ENCODE data around the gene GALNT15. TPM values are rescaled to one million over a fixed set of nuclear protein-coding genes. Genes with fewer than 3 reads are reported as not detected.

GALNT15 gene
- total and polyA plus RNA-seq, 2 donors from 2014 or later, result 5.5 to 39.9 TPM

DNA sequence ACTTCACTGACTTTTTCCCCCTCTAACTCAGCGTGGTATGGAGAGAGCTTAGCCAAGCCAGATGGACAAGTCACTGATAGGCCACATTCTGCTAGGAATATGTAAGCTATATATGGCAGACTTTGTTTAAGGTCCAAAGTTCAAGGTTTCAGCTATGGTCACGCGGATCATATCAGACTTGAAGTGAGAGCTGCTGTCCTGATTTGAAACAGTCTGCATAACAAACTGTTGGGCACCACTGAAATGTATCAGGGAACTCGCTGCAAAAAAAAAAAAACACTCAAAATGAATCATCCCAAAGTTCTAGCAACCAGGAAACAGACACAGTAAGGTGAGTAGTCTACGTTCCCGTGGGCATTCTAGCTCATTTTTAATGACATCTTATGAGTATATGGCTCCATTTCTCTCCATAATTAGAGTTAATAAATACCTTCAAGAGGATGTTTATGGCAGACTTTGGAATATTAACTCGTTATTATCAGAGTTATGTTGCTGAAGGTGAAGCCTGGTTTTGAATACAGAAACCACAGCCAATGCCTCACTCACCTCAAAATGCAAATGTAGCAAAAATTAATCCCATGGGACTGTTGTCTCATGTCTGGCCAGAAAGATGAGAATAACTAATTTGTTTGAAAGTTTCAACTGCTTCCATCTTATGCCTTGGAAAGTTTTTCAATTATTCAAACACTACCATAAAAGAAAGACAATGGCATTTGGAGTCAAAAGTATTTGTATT is 77.9 kb downstream of the GALNT15 start:
- intact Hi-C loops (cut with DNase I), result no loop called here
- H3K27ac ChIP-seq (ENCODE audit: low read depth in 2 of 2, low read length in 2 of 2), result no peak overlapping the region

DNA sequence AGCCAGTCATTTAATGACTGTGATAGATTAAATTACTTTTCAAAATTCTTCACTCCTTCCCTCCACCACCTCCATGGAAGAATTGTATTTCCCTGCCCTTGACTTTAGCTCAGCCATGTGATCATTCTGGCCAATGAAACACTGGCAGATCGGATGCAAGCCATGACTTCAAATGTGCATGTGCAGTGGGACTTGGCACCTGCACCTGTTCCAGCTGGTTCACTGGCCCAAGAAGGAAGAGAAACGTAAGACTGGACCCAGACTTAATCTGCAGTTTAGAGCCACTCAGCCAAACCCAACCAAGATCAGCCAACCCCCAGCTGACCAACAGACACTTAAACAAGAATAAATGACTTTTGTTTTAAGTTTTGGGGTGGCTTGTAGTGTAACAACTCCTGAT is 78.5 kb downstream of the GALNT15 start:
- Histone ChIP-seq H3K36me3 (ENCODE audit: control insufficient read depth in 2 of 3, insufficient read depth in 3 of 3, low read length in 3 of 3) (no peaks in the 10 kb centered on the region), H3K4me3 (ENCODE audit: low read length in 3 of 3) (no peak overlapping the region), H3K9me3 (ENCODE audit: control insufficient read depth in 2 of 3, insufficient read depth in 1 of 3, low read length in 3 of 3) (no peaks in the 10 kb centered on the region), H3K27ac (ENCODE audit: low read depth in 2 of 2, low read length in 2 of 2) (no peak overlapping the region), H3K27me3 (ENCODE audit: control insufficient read depth, insufficient read depth, low read length) (no peaks in the 10 kb centered on the region), H3K4me1 (ENCODE audit: control insufficient read depth in 2 of 3, insufficient read depth in 2 of 3, low read depth in 1 of 3, low read length in 3 of 3) (no peaks in the 10 kb centered on the region), H3K9ac (ENCODE audit: low read length in 3 of 3) (no peak overlapping the region)
- TF ChIP-seq CTCF (IDR thresholded peaks at IDR 0.05; ENCODE audit: borderline replicate concordance, extremely low read depth, insufficient read depth), result no peak
- intact Hi-C loops (cut with DNase I), result no loop called here
- no peak for DNase-seq
- FAIRE-seq, result no peak

More for the DNA sequence above, 77.9 kb downstream of the GALNT15 start:
- H3K4me1 ChIP-seq (ENCODE audit: control insufficient read depth in 2 of 3, insufficient read depth in 2 of 3, low read depth in 1 of 3, low read length in 3 of 3), result peaks cover 0 to 1% (median 0%) of the 10 kb centered on the region in 3 donors
- no peaks in the 10 kb centered on the region for H3K27me3 ChIP-seq (ENCODE audit: control insufficient read depth, insufficient read depth, low read length)
- H3K4me3 ChIP-seq (ENCODE audit: low read length in 3 of 3), result no peak overlapping the region
- no peak for FAIRE-seq
- no peak for TF ChIP-seq CTCF (IDR thresholded peaks at IDR 0.05; ENCODE audit: borderline replicate concordance, extremely low read depth, insufficient read depth)
- no peak for DNase-seq
- no peaks in the 10 kb centered on the region for H3K36me3 ChIP-seq (ENCODE audit: control insufficient read depth in 2 of 3, insufficient read depth in 3 of 3, low read length in 3 of 3)
- no peak overlapping the region for H3K9ac ChIP-seq (ENCODE audit: low read length in 3 of 3)
- no peaks in the 10 kb centered on the region for H3K9me3 ChIP-seq (ENCODE audit: control insufficient read depth in 2 of 3, insufficient read depth in 1 of 3, low read length in 3 of 3)

DNA sequence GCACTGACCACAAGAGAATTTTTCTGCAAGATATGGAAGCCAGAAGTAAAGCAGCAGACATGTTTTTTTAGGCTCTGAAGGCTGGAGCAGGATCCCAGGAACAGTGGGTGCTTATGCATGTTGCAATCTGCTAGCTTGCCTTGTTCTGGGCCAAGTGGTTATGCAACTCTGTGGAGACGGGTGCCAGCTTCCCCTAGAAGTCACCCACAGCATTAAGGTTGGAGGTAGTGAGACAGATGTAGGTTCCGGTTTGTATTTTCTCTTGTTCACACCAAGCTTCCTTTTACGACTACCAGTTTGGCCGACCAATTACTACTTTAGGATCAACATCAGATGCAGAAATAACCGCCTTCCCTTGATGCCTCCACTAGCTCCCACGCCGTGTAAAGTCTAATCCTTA is 79.1 kb downstream of the GALNT15 start:
- DNase-seq, result no peak
- Histone ChIP-seq H3K9ac (ENCODE audit: low read length in 3 of 3) (no peak overlapping the region), H3K36me3 (ENCODE audit: control insufficient read depth in 2 of 3, insufficient read depth in 3 of 3, low read length in 3 of 3) (no peaks in the 10 kb centered on the region), H3K4me1 (ENCODE audit: control insufficient read depth in 2 of 3, insufficient read depth in 2 of 3, low read depth in 1 of 3, low read length in 3 of 3) (no peaks in the 10 kb centered on the region), H3K27ac (ENCODE audit: low read depth in 2 of 2, low read length in 2 of 2) (no peak overlapping the region), H3K9me3 (ENCODE audit: control insufficient read depth in 2 of 3, insufficient read depth in 1 of 3, low read length in 3 of 3) (no peaks in the 10 kb centered on the region), H3K4me3 (ENCODE audit: low read length in 3 of 3) (no peak overlapping the region), H3K27me3 (ENCODE audit: control insufficient read depth, insufficient read depth, low read length) (no peaks in the 10 kb centered on the region)
- TF ChIP-seq CTCF (IDR thresholded peaks at IDR 0.05; ENCODE audit: borderline replicate concordance, extremely low read depth, insufficient read depth), result no peak
- intact Hi-C loops (cut with DNase I), result no loop called here
- no peak for FAIRE-seq
